RCC 7860 (cell line): ENCODE results near the gene SUSD3.

Experiments used
- DNase-seq: peaks from one replicate; pipeline ENCODE4 v3.0.0-alpha.2; 2015; ENCODE audit warnings: low spot score
- FAIRE-seq: peaks from 2 replicates; lab custom pipeline; 2012; peaks lifted over from hg19 to GRCh38; lab: Jason Lieb, UNC

The SUSD3 gene

GRCh38 chr9:93072383-93072795, 13.9 kb downstream of the SUSD3 start:
- FAIRE-seq (no peak), DNase-seq (no peak)

- DNase-seq, result no peak
- FAIRE-seq, result no peak
Measured at GRCh38 chr9:93076101-93076791, 17.7 kb downstream of the SUSD3 start.

GRCh38 chr9:93076792-93077128, 18.3 kb downstream of the SUSD3 start:
- FAIRE-seq, result no peak

GRCh38 chr9:93077367-93077766, 18.9 kb downstream of the SUSD3 start:
- FAIRE-seq, result no peak

More at GRCh38 chr9:93076792-93077128, 18.3 kb downstream of the SUSD3 start:
- DNase-seq, result no peak

GRCh38 chr9:93077811-93078210, 19.3 kb downstream of the SUSD3 start:
- no peak for DNase-seq
- FAIRE-seq, result no peak

More at GRCh38 chr9:93077367-93077766, 18.9 kb downstream of the SUSD3 start:
- DNase-seq, result no peak

GRCh38 chr9:93079371-93079770, 20.9 kb downstream of the SUSD3 start:
- no peak for FAIRE-seq
- no peak for DNase-seq

GRCh38 chr9:93080406-93080805, 21.9 kb downstream of the SUSD3 start:
- DNase-seq (no peak), FAIRE-seq (no peak)

GRCh38 chr9:93081081-93081529, 22.6 kb downstream of the SUSD3 start:
- FAIRE-seq (no peak), DNase-seq (no peak)

- DNase-seq (no peak), FAIRE-seq (no peak)
Measured at GRCh38 chr9:93081931-93082330, 23.4 kb downstream of the SUSD3 start.

GRCh38 chr9:93082841-93083411, 24.4 kb downstream of the SUSD3 start:
- no peak for DNase-seq
- FAIRE-seq, result no peak

GRCh38 chr9:93083592-93084470, 25.3 kb downstream of the SUSD3 start:
- DNase-seq, result no peak
- no peak for FAIRE-seq

GRCh38 chr9:93084471-93084881, 26.0 kb downstream of the SUSD3 start:
- no peak for FAIRE-seq
- DNase-seq, result no peak

GRCh38 chr9:93085676-93086075, 27.2 kb downstream of the SUSD3 start:
- FAIRE-seq, result no peak
- no peak for DNase-seq

GRCh38 chr9:93086447-93087224, 28.1 kb downstream of the SUSD3 start:
- DNase-seq, result no peak
- no peak for FAIRE-seq

- FAIRE-seq (no peak), DNase-seq (no peak)
Measured at GRCh38 chr9:93087971-93088655, 29.6 kb downstream of the SUSD3 start.

- DNase-seq (no peak), FAIRE-seq (no peak)
Measured at GRCh38 chr9:93088656-93089015, 30.1 kb downstream of the SUSD3 start.

- no peak for DNase-seq
Measured at GRCh38 chr9:93089024-93089423, 30.5 kb downstream of the SUSD3 start.

GRCh38 chr9:93089481-93089991, 31.0 kb downstream of the SUSD3 start:
- FAIRE-seq (no peak), DNase-seq (no peak)

More at GRCh38 chr9:93089024-93089423, 30.5 kb downstream of the SUSD3 start:
- no peak for FAIRE-seq

GRCh38 chr9:93090091-93090655, 31.7 kb downstream of the SUSD3 start:
- DNase-seq (no peak), FAIRE-seq (no peak)

- DNase-seq, result no peak
- FAIRE-seq, result no peak
Measured at GRCh38 chr9:93091056-93091452, 32.6 kb downstream of the SUSD3 start.
